Measurements from ENCODE around the gene NFIX. TPM values are rescaled to one million over a fixed set of nuclear protein-coding genes. Genes with fewer than 3 reads are reported as not detected.

Gene NFIX
- total and polyA plus RNA-seq, 2 of the 13 experiments (the other 11 are each of a cell fraction or from before 2014, with no cell fraction given), result 3.4 to 5.4 TPM

- TF ChIP-seq BRCA1 (CRISPR knock-in tag; IDR thresholded peaks at IDR 0.05) (no peak), KLF12 (CRISPR knock-in tag; IDR thresholded peaks at IDR 0.05; ENCODE audit: borderline replicate concordance) (no peak), XRCC5 (optimal IDR thresholded peaks at IDR 0.05; ENCODE audit: low read length) (peak; percentile 77), FOXM1 (CRISPR knock-in tag; IDR thresholded peaks at IDR 0.05) (no peak), PHF20 (CRISPR knock-in tag; IDR thresholded peaks at IDR 0.05) (no peak), SAP130 (CRISPR knock-in tag; IDR thresholded peaks at IDR 0.05; ENCODE audit: low read depth) (peak; percentile 61; the same call in 1 of the 2 replicates), ZFP62 (CRISPR knock-in tag; IDR thresholded peaks at IDR 0.05) (no peak), ETV6 (CRISPR knock-in tag; conservative IDR thresholded peaks at IDR 0.05) (no peak), ZNF446 (CRISPR knock-in tag; IDR thresholded peaks at IDR 0.05) (no peak), MBNL3 (CRISPR knock-in tag; conservative IDR thresholded peaks at IDR 0.05) (no peak), IKZF5 (CRISPR knock-in tag; IDR thresholded peaks at IDR 0.05) (0 out of 2 replicates have a peak, but pooled peaks have one; percentile 32), ZFYVE20 (CRISPR knock-in tag; IDR thresholded peaks at IDR 0.05; ENCODE audit: borderline replicate concordance, low read depth) (no peak), MYNN (CRISPR knock-in tag; IDR thresholded peaks at IDR 0.05; ENCODE audit: low read depth) (no peak), ZNF550 (CRISPR knock-in tag; IDR thresholded peaks at IDR 0.05; ENCODE audit: borderline replicate concordance) (no peak), ZNF256 (CRISPR knock-in tag; conservative IDR thresholded peaks at IDR 0.05) (no peak), MTERF4 (CRISPR knock-in tag; IDR thresholded peaks at IDR 0.05) (no peak), ZNF580 (CRISPR knock-in tag; IDR thresholded peaks at IDR 0.05; ENCODE audit: borderline replicate concordance, low read depth) (no peak), PPARG (CRISPR knock-in tag; conservative IDR thresholded peaks at IDR 0.05) (no peak)
- TF ChIP-seq, protein P1, sequence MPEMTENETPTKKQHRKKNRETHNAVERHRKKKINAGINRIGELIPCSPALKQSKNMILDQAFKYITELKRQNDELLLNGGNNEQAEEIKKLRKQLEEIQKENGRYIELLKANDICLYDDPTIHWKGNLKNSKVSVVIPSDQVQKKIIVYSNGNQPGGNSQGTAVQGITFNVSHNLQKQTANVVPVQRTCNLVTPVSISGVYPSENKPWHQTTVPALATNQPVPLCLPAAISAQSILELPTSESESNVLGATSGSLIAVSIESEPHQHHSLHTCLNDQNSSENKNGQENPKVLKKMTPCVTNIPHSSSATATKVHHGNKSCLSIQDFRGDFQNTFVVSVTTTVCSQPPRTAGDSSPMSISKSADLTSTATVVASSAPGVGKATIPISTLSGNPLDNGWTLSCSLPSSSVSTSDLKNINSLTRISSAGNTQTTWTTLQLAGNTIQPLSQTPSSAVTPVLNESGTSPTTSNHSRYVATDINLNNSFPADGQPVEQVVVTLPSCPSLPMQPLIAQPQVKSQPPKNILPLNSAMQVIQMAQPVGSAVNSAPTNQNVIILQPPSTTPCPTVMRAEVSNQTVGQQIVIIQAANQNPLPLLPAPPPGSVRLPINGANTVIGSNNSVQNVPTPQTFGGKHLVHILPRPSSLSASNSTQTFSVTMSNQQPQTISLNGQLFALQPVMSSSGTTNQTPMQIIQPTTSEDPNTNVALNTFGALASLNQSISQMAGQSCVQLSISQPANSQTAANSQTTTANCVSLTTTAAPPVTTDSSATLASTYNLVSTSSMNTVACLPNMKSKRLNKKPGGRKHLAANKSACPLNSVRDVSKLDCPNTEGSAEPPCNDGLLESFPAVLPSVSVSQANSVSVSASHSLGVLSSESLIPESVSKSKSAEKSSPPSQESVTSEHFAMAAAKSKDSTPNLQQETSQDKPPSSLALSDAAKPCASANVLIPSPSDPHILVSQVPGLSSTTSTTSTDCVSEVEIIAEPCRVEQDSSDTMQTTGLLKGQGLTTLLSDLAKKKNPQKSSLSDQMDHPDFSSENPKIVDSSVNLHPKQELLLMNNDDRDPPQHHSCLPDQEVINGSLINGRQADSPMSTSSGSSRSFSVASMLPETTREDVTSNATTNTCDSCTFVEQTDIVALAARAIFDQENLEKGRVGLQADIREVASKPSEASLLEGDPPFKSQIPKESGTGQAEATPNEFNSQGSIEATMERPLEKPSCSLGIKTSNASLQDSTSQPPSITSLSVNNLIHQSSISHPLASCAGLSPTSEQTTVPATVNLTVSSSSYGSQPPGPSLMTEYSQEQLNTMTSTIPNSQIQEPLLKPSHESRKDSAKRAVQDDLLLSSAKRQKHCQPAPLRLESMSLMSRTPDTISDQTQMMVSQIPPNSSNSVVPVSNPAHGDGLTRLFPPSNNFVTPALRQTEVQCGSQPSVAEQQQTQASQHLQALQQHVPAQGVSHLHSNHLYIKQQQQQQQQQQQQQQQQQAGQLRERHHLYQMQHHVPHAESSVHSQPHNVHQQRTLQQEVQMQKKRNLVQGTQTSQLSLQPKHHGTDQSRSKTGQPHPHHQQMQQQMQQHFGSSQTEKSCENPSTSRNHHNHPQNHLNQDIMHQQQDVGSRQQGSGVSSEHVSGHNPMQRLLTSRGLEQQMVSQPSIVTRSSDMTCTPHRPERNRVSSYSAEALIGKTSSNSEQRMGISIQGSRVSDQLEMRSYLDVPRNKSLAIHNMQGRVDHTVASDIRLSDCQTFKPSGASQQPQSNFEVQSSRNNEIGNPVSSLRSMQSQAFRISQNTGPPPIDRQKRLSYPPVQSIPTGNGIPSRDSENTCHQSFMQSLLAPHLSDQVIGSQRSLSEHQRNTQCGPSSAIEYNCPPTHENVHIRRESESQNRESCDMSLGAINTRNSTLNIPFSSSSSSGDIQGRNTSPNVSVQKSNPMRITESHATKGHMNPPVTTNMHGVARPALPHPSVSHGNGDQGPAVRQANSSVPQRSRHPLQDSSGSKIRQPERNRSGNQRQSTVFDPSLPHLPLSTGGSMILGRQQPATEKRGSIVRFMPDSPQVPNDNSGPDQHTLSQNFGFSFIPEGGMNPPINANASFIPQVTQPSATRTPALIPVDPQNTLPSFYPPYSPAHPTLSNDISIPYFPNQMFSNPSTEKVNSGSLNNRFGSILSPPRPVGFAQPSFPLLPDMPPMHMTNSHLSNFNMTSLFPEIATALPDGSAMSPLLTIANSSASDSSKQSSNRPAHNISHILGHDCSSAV (CRISPR knock-in tag; IDR thresholded peaks at IDR 0.05; ENCODE audit: borderline replicate concordance), result no peak
These were observed 101.0 kb downstream of the NFIX start (continued) for GRCh38 chr19:13095934-13096927.
